ENCODE results near the gene SYNJ2BP. TPM values are rescaled to one million over a fixed set of nuclear protein-coding genes. Genes with fewer than 3 reads are reported as not detected.
"Not testable (repeated sequence)": the region's sequence is repeated elsewhere in the genome, so short reads cannot be mapped to it uniquely, and the experiment has no call there.

Gene SYNJ2BP
- total RNA-seq, 1 donor from 2014 or later = 35.7 TPM

DNA sequence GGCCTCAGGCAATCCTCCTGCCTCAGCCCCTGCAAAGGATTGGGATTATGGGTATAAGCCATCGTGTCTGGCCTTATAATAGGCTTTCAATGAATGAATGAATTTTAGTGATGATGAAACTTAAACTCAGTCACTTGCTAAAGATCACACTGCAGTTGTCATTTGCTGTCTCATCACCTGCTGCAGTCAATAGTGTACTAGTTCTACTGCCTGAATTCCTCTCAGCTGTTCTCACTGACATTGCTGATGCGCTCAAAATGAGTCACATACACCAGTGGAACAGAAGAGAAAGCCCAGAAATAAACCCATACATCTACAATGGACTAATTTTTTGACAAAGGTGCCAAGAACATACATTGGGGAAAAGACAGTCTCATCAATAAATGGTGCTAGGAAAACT lies 5.6 kb upstream of the SYNJ2BP start:
- no peak overlapping the region for H3K4me2 ChIP-seq (ENCODE audit: low read length)
- H2AFZ ChIP-seq (ENCODE audit: low read depth, low read length) = no peak overlapping the region
- no peak overlapping the region for H3K27ac ChIP-seq (ENCODE audit: low read depth, low read length)
- Mint-ChIP-seq H3K9me3 (ENCODE audit: unreplicated experiment) (peaks cover 6% of the 10 kb centered on the region), H3K4me1 (ENCODE audit: low read depth, unreplicated experiment) (no peaks in the 10 kb centered on the region), H3K27ac (ENCODE audit: unreplicated experiment) (no peak overlapping the region), H3K4me3 (ENCODE audit: unreplicated experiment) (no peak overlapping the region), H3K36me3 (ENCODE audit: low read depth, unreplicated experiment) (peaks cover 2% of the 10 kb centered on the region), H3K27me3 (ENCODE audit: low read depth, unreplicated experiment) (no peaks in the 10 kb centered on the region)
- no peaks in the 10 kb centered on the region for H3K9me3 ChIP-seq (ENCODE audit: insufficient read depth, low read depth, low read length)
- H3K9ac ChIP-seq (ENCODE audit: low read length) = no peak overlapping the region
- H3K27me3 ChIP-seq (ENCODE audit: insufficient read depth, low read length) = no peaks in the 10 kb centered on the region
- H3K79me2 ChIP-seq (ENCODE audit: insufficient read depth, low read length) = no peaks in the 10 kb centered on the region
- no peak overlapping the region for H3K4me3 ChIP-seq (ENCODE audit: insufficient read depth, low read depth, low read length)
- DNase-seq (ENCODE audit: low read depth) (no peak), FAIRE-seq (no peak)
- H3K36me3 ChIP-seq (ENCODE audit: insufficient read depth, low read length) = no peaks in the 10 kb centered on the region
- no peaks in the 10 kb centered on the region for H4K20me1 ChIP-seq (ENCODE audit: insufficient read depth, low read length)
- no peak for TF ChIP-seq EZH2 (IDR thresholded peaks at IDR 0.05; ENCODE audit: insufficient read depth, low read length)
- TF ChIP-seq, protein P1, sequence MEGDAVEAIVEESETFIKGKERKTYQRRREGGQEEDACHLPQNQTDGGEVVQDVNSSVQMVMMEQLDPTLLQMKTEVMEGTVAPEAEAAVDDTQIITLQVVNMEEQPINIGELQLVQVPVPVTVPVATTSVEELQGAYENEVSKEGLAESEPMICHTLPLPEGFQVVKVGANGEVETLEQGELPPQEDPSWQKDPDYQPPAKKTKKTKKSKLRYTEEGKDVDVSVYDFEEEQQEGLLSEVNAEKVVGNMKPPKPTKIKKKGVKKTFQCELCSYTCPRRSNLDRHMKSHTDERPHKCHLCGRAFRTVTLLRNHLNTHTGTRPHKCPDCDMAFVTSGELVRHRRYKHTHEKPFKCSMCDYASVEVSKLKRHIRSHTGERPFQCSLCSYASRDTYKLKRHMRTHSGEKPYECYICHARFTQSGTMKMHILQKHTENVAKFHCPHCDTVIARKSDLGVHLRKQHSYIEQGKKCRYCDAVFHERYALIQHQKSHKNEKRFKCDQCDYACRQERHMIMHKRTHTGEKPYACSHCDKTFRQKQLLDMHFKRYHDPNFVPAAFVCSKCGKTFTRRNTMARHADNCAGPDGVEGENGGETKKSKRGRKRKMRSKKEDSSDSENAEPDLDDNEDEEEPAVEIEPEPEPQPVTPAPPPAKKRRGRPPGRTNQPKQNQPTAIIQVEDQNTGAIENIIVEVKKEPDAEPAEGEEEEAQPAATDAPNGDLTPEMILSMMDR (IDR thresholded peaks at IDR 0.05; ENCODE audit: insufficient read depth, low read depth, low read length) = no peak
- no peaks in the 10 kb centered on the region for H3K4me1 ChIP-seq (ENCODE audit: insufficient read depth, low read length)

DNA sequence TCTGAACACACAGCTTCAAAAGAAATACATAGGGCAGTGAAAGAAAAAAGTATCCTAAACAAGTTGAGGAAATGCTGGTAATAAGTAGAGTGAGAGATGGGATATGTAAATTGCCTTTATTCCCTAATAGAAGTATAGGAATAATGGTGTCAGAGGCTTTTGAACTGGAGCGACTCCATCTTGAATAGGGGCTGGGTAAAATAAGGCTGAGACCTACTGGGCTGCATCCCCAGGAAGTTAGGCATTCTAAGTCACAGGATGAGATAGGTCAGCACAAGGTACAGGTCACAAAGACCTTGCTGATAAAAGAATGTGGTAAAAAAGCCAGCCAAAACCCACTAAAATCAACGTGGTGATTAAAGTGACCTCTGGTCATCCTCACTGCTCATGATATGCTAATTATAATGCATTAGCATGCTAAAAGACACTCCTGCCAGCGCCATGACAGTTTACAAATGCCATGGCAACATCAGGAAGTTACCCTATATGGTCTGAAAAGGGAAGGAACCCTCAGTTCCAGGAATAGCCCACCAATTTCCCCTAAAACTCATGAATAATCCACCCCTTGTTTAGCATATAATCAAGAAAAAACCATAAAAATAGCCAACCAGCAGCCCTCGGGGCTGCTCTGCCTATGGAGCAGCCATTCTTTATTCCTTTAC lies 2.5 kb upstream of the SYNJ2BP start:
- H3K36me3 ChIP-seq (ENCODE audit: insufficient read depth, low read length); H3K27me3 ChIP-seq (ENCODE audit: insufficient read depth, low read length); H3K4me2 ChIP-seq (ENCODE audit: low read length); FAIRE-seq; H3K4me3 ChIP-seq (ENCODE audit: insufficient read depth, low read depth, low read length); H3K9me3 Mint-ChIP-seq (ENCODE audit: unreplicated experiment); H3K9me3 ChIP-seq (ENCODE audit: insufficient read depth, low read depth, low read length); DNase-seq (ENCODE audit: low read depth); H3K27ac Mint-ChIP-seq (ENCODE audit: unreplicated experiment); H3K4me1 ChIP-seq (ENCODE audit: insufficient read depth, low read length); H3K27me3 Mint-ChIP-seq (ENCODE audit: low read depth, unreplicated experiment); H3K9ac ChIP-seq (ENCODE audit: low read length); H3K36me3 Mint-ChIP-seq (ENCODE audit: low read depth, unreplicated experiment); H2AFZ ChIP-seq (ENCODE audit: low read depth, low read length); H3K4me1 Mint-ChIP-seq (ENCODE audit: low read depth, unreplicated experiment); H3K4me3 Mint-ChIP-seq (ENCODE audit: unreplicated experiment); H3K27ac ChIP-seq (ENCODE audit: low read depth, low read length); H4K20me1 ChIP-seq (ENCODE audit: insufficient read depth, low read length): not testable (repeated sequence)
- peaks cover 17% of the 10 kb centered on the region for H3K79me2 ChIP-seq (ENCODE audit: insufficient read depth, low read length)

DNA sequence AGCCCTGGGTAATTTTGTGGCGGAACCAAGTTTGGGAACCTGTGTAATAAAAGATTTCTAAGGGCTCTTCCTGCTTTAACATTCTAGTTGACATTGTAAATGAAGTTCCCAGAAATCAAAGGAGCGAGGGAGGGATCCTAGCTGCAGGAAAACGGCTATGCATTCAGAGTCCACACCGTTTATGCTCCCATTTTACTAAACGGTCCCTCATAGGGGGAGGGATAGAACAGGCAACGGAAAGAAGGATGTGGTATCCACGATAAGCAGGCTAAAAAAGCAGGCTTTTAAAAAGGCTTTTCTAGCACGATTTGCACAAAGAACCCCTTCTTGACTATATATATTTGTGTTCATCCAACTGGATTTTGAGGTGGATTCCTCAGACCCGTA lies 559 bp downstream of the SYNJ2BP start:
- H3K4me1 ChIP-seq (ENCODE audit: insufficient read depth, low read length) = no peaks in the 10 kb centered on the region
- H3K9ac ChIP-seq (ENCODE audit: low read length) = peak overlapping the region; percentile 86
- no peaks in the 10 kb centered on the region for H3K9me3 ChIP-seq (ENCODE audit: insufficient read depth, low read depth, low read length)
- FAIRE-seq (no peak), DNase-seq (ENCODE audit: low read depth) (peak; percentile 2)
- H3K27ac ChIP-seq (ENCODE audit: low read depth, low read length) = peak overlapping the region; percentile 48
- Mint-ChIP-seq H3K27me3 (ENCODE audit: low read depth, unreplicated experiment) (no peaks in the 10 kb centered on the region), H3K4me3 (ENCODE audit: unreplicated experiment) (peak overlapping the region; percentile 100), H3K4me1 (ENCODE audit: low read depth, unreplicated experiment) (peaks cover 8% of the 10 kb centered on the region), H3K9me3 (ENCODE audit: unreplicated experiment) (no peaks in the 10 kb centered on the region), H3K36me3 (ENCODE audit: low read depth, unreplicated experiment) (no peaks in the 10 kb centered on the region), H3K27ac (ENCODE audit: unreplicated experiment) (peak overlapping the region; percentile 94)
- peak overlapping the region; percentile 94 for H3K4me3 ChIP-seq (ENCODE audit: insufficient read depth, low read depth, low read length)
- TF ChIP-seq, protein P1 (IDR thresholded peaks at IDR 0.05; ENCODE audit: insufficient read depth, low read depth, low read length) = no peak
- TF ChIP-seq EZH2 (IDR thresholded peaks at IDR 0.05; ENCODE audit: insufficient read depth, low read length) = no peak
- peaks cover 11% of the 10 kb centered on the region for H4K20me1 ChIP-seq (ENCODE audit: insufficient read depth, low read length)
- no peaks in the 10 kb centered on the region for H3K27me3 ChIP-seq (ENCODE audit: insufficient read depth, low read length)
- peak overlapping the region; percentile 92 for H3K4me2 ChIP-seq (ENCODE audit: low read length)
- no peaks in the 10 kb centered on the region for H3K36me3 ChIP-seq (ENCODE audit: insufficient read depth, low read length)
- H3K79me2 ChIP-seq (ENCODE audit: insufficient read depth, low read length) = peaks cover 25% of the 10 kb centered on the region
- H2AFZ ChIP-seq (ENCODE audit: low read depth, low read length) = peak overlapping the region; percentile 89

All from astrocyte (in vitro differentiated cells and primary cell).